PC-3 (cell line): Measurements from ENCODE around the gene EGR2. TPM values are rescaled to one million over a fixed set of nuclear protein-coding genes. Genes with fewer than 3 reads are reported as not detected.
A peak's percentile ranks its signal among the peaks of the same experiment; 100 is the strongest.

Experiments used
- ATAC-seq: fragments of 200-7000 bp; cut with Tn5 transposase; 2 replicates; pipeline ENCODE4 v1.9.1; 2020; ENCODE audit warnings: mild to moderate bottlenecking, moderate library complexity
- BruUV-seq: library from RNA; stranded (reverse); fragments of 400-500 nt; replicated peaks from 2 replicates; lab custom pipeline; 2021; lab: Mats Ljungman, UMichigan
- CTCF ChIA-PET: fragments of 300-600 bp; sonication (Branson Sonifier 250); formaldehyde crosslinking; loops from one replicate; lab custom pipeline; 2022; ENCODE audit warnings: antibody characterized with exemption; lab: Charles Lee
- POLR2A ChIA-PET: fragments of 300-600 bp; sonication (Branson Sonifier 250); formaldehyde crosslinking; loops from one replicate; lab custom pipeline; 2022; ENCODE audit warnings: antibody characterized with exemption; ENCODE audit not compliant: unreplicated experiment; lab: Charles Lee
- DNase-seq: peaks from one replicate; pipeline ENCODE4 v3.0.0-alpha.2; 2015
- H2AFZ ChIP-seq: fragments of 300-600 bp; sonication (generic); 2 replicates; pipeline ENCODE4 v1.6.0; 2016; ENCODE audit warnings: antibody characterized with exemption, low read length
- H3F3A ChIP-seq: fragments of 300-600 bp; sonication (generic); one replicate; pipeline ENCODE4 v1.6.0; 2017; ENCODE audit warnings: antibody characterized with exemption, low read length, control low read depth, mild to moderate bottlenecking; ENCODE audit not compliant: unreplicated experiment
- H3K27ac ChIP-seq: fragments of 300-600 bp; sonication (generic); 2 replicates; pipeline ENCODE4 v1.5.1; 2016; ENCODE audit warnings: mild to moderate bottlenecking, low read length
- H3K27me3 ChIP-seq: fragments of 300-600 bp; sonication (generic); 2 replicates; pipeline ENCODE4 v1.6.1; 2016; ENCODE audit warnings: low read length, mixed read lengths
- H3K36me3 ChIP-seq: fragments of 300-600 bp; sonication (generic); 2 replicates; pipeline ENCODE4 v1.6.1; 2016; ENCODE audit warnings: low read depth, mixed run types, low read length, mixed read lengths
- H3K4me1 ChIP-seq: fragments of 300-600 bp; sonication (generic); 2 replicates; pipeline ENCODE4 v1.5.1; 2016; ENCODE audit warnings: low read length; ENCODE audit not compliant: insufficient read depth
- H3K4me2 ChIP-seq: fragments of 300-600 bp; sonication (generic); 2 replicates; pipeline ENCODE4 v1.6.0; 2016; ENCODE audit warnings: low read length
- H3K4me3 ChIP-seq: fragments of 300-600 bp; sonication (generic); 2 replicates; pipeline ENCODE4 v1.5.1; 2016; ENCODE audit warnings: mild to moderate bottlenecking, low read length, mixed read lengths
- H3K79me2 ChIP-seq: fragments of 300-600 bp; sonication (generic); 2 replicates; pipeline ENCODE4 v1.6.1; 2017; ENCODE audit warnings: low read length, mixed read lengths
- H3K9ac ChIP-seq: fragments of 300-600 bp; sonication (generic); 2 replicates; pipeline ENCODE4 v1.6.0; 2016; ENCODE audit warnings: mild to moderate bottlenecking, low read length
- H3K9me2 ChIP-seq: fragments of 300-600 bp; sonication (generic); replicated peaks from 2 replicates; pipeline ENCODE4 v1.6.1; 2016; ENCODE audit warnings: mixed run types, low read length, mixed read lengths
- H3K9me3 ChIP-seq: fragments of 300-600 bp; sonication (generic); 2 replicates; pipeline ENCODE4 v1.6.1; 2016; ENCODE audit warnings: low read length, mixed read lengths
- H4K20me1 ChIP-seq: fragments of 300-600 bp; sonication (generic); 2 replicates; pipeline ENCODE4 v1.6.1; 2016; ENCODE audit warnings: low read length, mixed read lengths
- EZH2 ChIP-seq: fragments of 300-600 bp; sonication (generic); IDR thresholded peaks from one replicate; pipeline ENCODE4 v1.6.1; 2017; ENCODE audit warnings: antibody characterized with exemption, mild to moderate bottlenecking, low read length; ENCODE audit not compliant: unreplicated experiment
- EZH2phosphoT487 ChIP-seq: fragments of 300-600 bp; sonication (generic); IDR thresholded peaks from 2 replicates; pipeline ENCODE4 v1.6.1; 2018; ENCODE audit warnings: mild to moderate bottlenecking, antibody characterized with exemption, low read length, borderline replicate concordance
- intact Hi-C: fragments of 100-400 bp; cut with micrococcal nuclease; formaldehyde crosslinking; loops from 2 replicates; pipeline ENCODE4 v1.9.0; 2023
- total RNA-seq: library from RNA; depleted of rRNA; stranded (reverse); fragments of >200 nt; gene quantifications from 2 replicates; pipeline ENCODE4 v1.2.3, GENCODE V29; 2014
- TF ChIP-seq, protein P1 (sequence below): fragments of 300-600 bp; sonication (generic); conservative IDR thresholded peaks from 2 replicates; pipeline ENCODE4 v1.5.1; 2017; ENCODE audit warnings: antibody characterized with exemption, low read depth, mild to moderate bottlenecking, low read length

EGR2 gene
- total RNA-seq, 1 experiment from 2014 or later, result 2.7 TPM

DNA sequence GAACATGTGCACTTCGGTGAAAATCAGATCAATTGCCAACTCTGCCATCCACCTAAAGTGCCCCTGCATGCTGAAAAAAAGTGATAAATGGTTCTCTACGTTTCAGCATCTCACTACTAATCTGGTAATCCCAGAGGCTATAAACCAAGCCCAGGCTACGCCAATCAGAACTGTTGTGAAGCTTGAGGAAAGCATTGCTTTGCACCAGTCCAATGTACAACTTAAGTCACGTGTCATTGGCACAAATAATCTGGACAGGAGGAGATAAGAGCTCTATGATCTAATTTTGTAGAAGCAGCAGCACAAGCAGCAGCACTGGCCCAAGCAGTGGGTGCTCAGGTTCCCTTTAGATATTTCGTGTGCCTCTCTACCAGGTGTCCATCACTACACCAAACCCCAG lies 4.4 kb upstream of the EGR2 start:
- no peak overlapping the region for H3K9ac ChIP-seq
- CTCF ChIA-PET, result no interaction called here
- H3K9me2 ChIP-seq, result no peaks in the 10 kb centered on the region
- peaks cover 22% of the 10 kb centered on the region for H3K4me1 ChIP-seq
- H3K36me3 ChIP-seq, result no peaks in the 10 kb centered on the region
- H4K20me1 ChIP-seq, result no peaks in the 10 kb centered on the region
- POLR2A ChIA-PET, result no interaction called here
- H3K27me3 ChIP-seq, result no peaks in the 10 kb centered on the region
- no peak for ATAC-seq
- H3K79me2 ChIP-seq, result no peaks in the 10 kb centered on the region
- DNase-seq, result no peak
- H2AFZ ChIP-seq, result no peak overlapping the region
- BruUV-seq, result no TSS peak
- H3F3A ChIP-seq, result no peaks in the 10 kb centered on the region
- H3K27ac ChIP-seq, result no peak overlapping the region
- TF ChIP-seq EZH2phosphoT487 (no peak), EZH2 (no peak)
- TF ChIP-seq, protein P1, sequence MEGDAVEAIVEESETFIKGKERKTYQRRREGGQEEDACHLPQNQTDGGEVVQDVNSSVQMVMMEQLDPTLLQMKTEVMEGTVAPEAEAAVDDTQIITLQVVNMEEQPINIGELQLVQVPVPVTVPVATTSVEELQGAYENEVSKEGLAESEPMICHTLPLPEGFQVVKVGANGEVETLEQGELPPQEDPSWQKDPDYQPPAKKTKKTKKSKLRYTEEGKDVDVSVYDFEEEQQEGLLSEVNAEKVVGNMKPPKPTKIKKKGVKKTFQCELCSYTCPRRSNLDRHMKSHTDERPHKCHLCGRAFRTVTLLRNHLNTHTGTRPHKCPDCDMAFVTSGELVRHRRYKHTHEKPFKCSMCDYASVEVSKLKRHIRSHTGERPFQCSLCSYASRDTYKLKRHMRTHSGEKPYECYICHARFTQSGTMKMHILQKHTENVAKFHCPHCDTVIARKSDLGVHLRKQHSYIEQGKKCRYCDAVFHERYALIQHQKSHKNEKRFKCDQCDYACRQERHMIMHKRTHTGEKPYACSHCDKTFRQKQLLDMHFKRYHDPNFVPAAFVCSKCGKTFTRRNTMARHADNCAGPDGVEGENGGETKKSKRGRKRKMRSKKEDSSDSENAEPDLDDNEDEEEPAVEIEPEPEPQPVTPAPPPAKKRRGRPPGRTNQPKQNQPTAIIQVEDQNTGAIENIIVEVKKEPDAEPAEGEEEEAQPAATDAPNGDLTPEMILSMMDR, result no peak
- no peak overlapping the region for H3K4me2 ChIP-seq
- intact Hi-C loops, result no loop called here
- no peaks in the 10 kb centered on the region for H3K9me3 ChIP-seq
- no peak overlapping the region for H3K4me3 ChIP-seq

DNA sequence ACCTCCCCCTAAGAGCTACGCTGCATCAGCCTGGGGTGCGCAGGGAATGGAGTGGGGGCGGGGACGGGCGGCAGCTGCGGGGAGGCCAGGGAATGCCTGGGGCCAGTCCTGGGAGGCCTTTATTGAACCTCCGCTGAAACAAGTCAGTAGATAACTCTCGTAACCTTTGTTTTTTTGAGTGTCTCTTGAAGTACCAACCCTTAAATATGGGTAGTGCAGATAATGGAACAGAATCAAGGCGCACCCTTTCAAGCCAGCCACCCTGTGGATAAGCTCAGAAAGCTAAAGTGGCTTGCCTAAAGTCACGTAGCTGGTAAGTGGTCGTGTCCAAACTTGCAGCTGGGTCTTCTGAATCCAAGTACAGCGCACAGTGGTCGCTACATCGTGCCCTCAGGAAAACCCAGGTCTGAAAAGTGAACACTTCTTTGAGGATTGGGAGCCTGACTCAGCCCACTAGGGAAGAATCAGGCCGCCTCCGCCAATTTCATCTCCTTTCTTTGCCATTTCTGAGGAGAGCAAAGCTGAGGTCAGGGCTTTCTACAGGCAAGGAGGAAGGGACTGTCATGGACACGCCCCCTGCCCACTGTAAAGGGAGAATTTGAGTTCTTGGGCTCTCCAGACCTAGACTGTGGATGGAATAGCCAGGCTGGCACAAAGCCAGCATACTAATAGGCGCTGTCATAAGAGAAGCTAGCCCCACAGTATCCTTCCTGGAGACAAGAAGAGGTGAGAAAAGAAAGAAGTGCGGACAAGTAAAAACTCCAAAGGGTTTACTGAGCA lies 3.2 kb upstream of the EGR2 start:
- POLR2A ChIA-PET, result interaction anchor here (0.5 to 0.7 kb wide), 4 partner anchors 91 to 328 kb away, joined by 3 to 4 read pairs (median 4); no protein-coding TSS in a partner anchor
- intact Hi-C loops, result loop anchor here (2.0 to 5.0 kb wide), 3 partner anchors 327 to 782 kb away; no protein-coding TSS in a partner anchor
- TF ChIP-seq, protein P1, result no peak
- no peak for TF ChIP-seq EZH2phosphoT487
- no peak for TF ChIP-seq EZH2
- ATAC-seq (no peak), DNase-seq (peak; percentile 52)
- H3K4me1 ChIP-seq, result peaks cover 22% of the 10 kb centered on the region
- H3F3A ChIP-seq, result no peaks in the 10 kb centered on the region
- no peaks in the 10 kb centered on the region for H3K9me2 ChIP-seq
- peak overlapping the region; percentile 83 for H3K4me2 ChIP-seq
- CTCF ChIA-PET, result interaction anchor here (0.6 to 2.6 kb wide), 8 partner anchors 9 to 338 kb away, joined by 3 to 128 read pairs (median 8); no protein-coding TSS in a partner anchor
- no peaks in the 10 kb centered on the region for H3K79me2 ChIP-seq
- no peaks in the 10 kb centered on the region for H3K36me3 ChIP-seq
- no peaks in the 10 kb centered on the region for H3K9me3 ChIP-seq
- H2AFZ ChIP-seq, result peak overlapping the region; percentile 77
- H4K20me1 ChIP-seq, result no peaks in the 10 kb centered on the region
- no peak overlapping the region for H3K27ac ChIP-seq
- no peak overlapping the region for H3K9ac ChIP-seq
- H3K27me3 ChIP-seq, result no peaks in the 10 kb centered on the region
- no TSS peak for BruUV-seq
- H3K4me3 ChIP-seq, result peak overlapping the region; percentile 69
